Heart left ventricle (tissue), 11 donors: Measurements from ENCODE around the gene CDCA5. TPM values are rescaled to one million over a fixed set of nuclear protein-coding genes. Genes with fewer than 3 reads are reported as not detected.

Source experiments
- microRNA-seq, 4 donors: library from miRNA; unstranded; fragments of <30 nt; microRNA quantifications; one replicate each; pipeline versions ENCODE4 to v1.2.0, GENCODE V29; 2017 to 2020
- polyA plus RNA-seq, 2 donors: library from polyadenylated mRNA; stranded (reverse); fragments of 200-250 nt; gene quantifications; one replicate each; pipeline ENCODE4 v1.2.3, GENCODE V29; 2013
- total RNA-seq, 9 donors: library from RNA; depleted of rRNA in 2 of 9; stranded (reverse); fragments of >200 nt in 2 of 9; fragmentation: NEBNext Ultra II Directional in 3 of 9; extraction: Animal tissue kit (Norgen Biotek cat#: 25700) in 3 of 9; gene quantifications; one replicate each; pipeline versions ENCODE4 v1.1.0 to v1.2.4, GENCODE V29; 2016 to 2023
- donor health status: ischemic (EF 13 %, LVEDD 7.1; RV severe dilation, severe dysfunction).
- donor health status: healthy with polysubstance abuse.
- donor health status: DM: no; HTN: yes; CAD: no.
- donor health status: DM: no; HTN: no; CAD: no.
- donor health status: ischemic (EF 25% LVEDD 5.7; RV mildly dilated, moderate dysfunction).
- donor health status: healthy.
- donor health status: DM: yes; HTN: yes; CAD: no.
- donor health status: PGD.
- donor health status: nonischemic (EF 23%, LVEDD 6.1; RV moderate dilation, normal function).

Gene CDCA5
- total and polyA plus RNA-seq, 11 donors = 0.38 to 11.6 (median 0.81) TPM

Small RNA genes lying within 50 kb of the gene (microRNA-seq; reads per million reads assigned to microRNA genes)
- gene MIR6751 = 0 to 0.62 (median 0.10) reads per million in 4 donors

Other genes with a start within 250 kb of the CDCA5 start
- gene CDC42BPG, start 239.4 kb downstream of the CDCA5 start, total RNA-seq = under 1 TPM in 8 of 9 donors, not detected in 1; 0.12 to 0.50 (median 0.26) TPM
- under 1 TPM; 0.12 to 0.15 TPM for gene CDC42BPG, start 239.4 kb downstream of the CDCA5 start, polyA plus RNA-seq
- 100 to 1,000 TPM in 1 of 9 donors, 10 to 100 TPM in 8; 38.2 to 102 (median 58.2) TPM for gene EHD1, start 205.4 kb downstream of the CDCA5 start, total RNA-seq
- gene EHD1, start 205.4 kb downstream of the CDCA5 start, polyA plus RNA-seq = 10 to 100 TPM; 27.9 to 50.4 TPM
- 10 to 100 TPM; 11.4 to 38.5 (median 18.4) TPM for gene ATG2A, start 166.8 kb downstream of the CDCA5 start, total RNA-seq
- 10 to 100 TPM; 12.8 to 16.1 TPM for gene ATG2A, start 166.8 kb downstream of the CDCA5 start, polyA plus RNA-seq
- 10 to 100 TPM; 17.5 to 32.5 (median 22.3) TPM for gene PPP2R5B, start 159.4 kb downstream of the CDCA5 start, total RNA-seq
- gene PPP2R5B, start 159.4 kb downstream of the CDCA5 start, polyA plus RNA-seq = 10 to 100 TPM; 27.1 to 34.3 TPM
- under 1 TPM in 1 of 9 donors, not detected in 8; 0.48 TPM for gene GPHA2, start 148.1 kb downstream of the CDCA5 start, total RNA-seq
- not detected for gene GPHA2, start 148.1 kb downstream of the CDCA5 start, polyA plus RNA-seq
- not detected for gene MAJIN, start 111.9 kb downstream of the CDCA5 start, total RNA-seq
- gene MAJIN, start 111.9 kb downstream of the CDCA5 start, polyA plus RNA-seq = not detected
- 10 to 100 TPM in 1 of 9 donors, 1 to 10 TPM in 7, under 1 TPM in 1; 0.87 to 33.4 (median 1.5) TPM for gene BATF2, start 87.1 kb downstream of the CDCA5 start, total RNA-seq
- 1 to 10 TPM; 1.6 to 2.0 TPM for gene BATF2, start 87.1 kb downstream of the CDCA5 start, polyA plus RNA-seq
- 100 to 1,000 TPM in 7 of 9 donors, 10 to 100 TPM in 2; 90.3 to 241 (median 116) TPM for gene ARL2, start 69.9 kb downstream of the CDCA5 start, total RNA-seq
- 100 to 1,000 TPM; 126 to 158 TPM for gene ARL2, start 69.9 kb downstream of the CDCA5 start, polyA plus RNA-seq
- 10 to 100 TPM; 12.7 to 33.0 (median 17.9) TPM for gene SNX15, start 56.6 kb downstream of the CDCA5 start, total RNA-seq
- gene SNX15, start 56.6 kb downstream of the CDCA5 start, polyA plus RNA-seq = 10 to 100 TPM; 14.8 to 29.5 TPM
- gene SAC3D1, start 42.8 kb downstream of the CDCA5 start, total RNA-seq = 1 to 10 TPM; 4.3 to 9.1 (median 6.2) TPM
- gene SAC3D1, start 42.8 kb downstream of the CDCA5 start, polyA plus RNA-seq = 10 to 100 TPM in 1 of 2 donors, 1 to 10 TPM in 1; 4.8 to 14.6 TPM
- gene NAALADL1, start 25.5 kb downstream of the CDCA5 start, total RNA-seq = 1 to 10 TPM; 2.6 to 7.4 (median 3.4) TPM
- gene NAALADL1, start 25.5 kb downstream of the CDCA5 start, polyA plus RNA-seq = 1 to 10 TPM; 2.7 to 7.4 TPM
- 10 to 100 TPM; 19.6 to 42.8 (median 25.0) TPM for gene ZFPL1, start 182 bp upstream of the CDCA5 start, total RNA-seq
- 10 to 100 TPM; 28.1 to 44.4 TPM for gene ZFPL1, start 182 bp upstream of the CDCA5 start, polyA plus RNA-seq
- 100 to 1,000 TPM in 6 of 9 donors, 10 to 100 TPM in 3; 78.4 to 165 (median 106) TPM for gene VPS51, start 12.2 kb upstream of the CDCA5 start, total RNA-seq
- gene VPS51, start 12.2 kb upstream of the CDCA5 start, polyA plus RNA-seq = 10 to 100 TPM; 94.2 to 94.3 TPM
- gene TM7SF2, start 27.8 kb upstream of the CDCA5 start, total RNA-seq = 100 to 1,000 TPM in 3 of 9 donors, 10 to 100 TPM in 6; 25.1 to 752 (median 78.6) TPM
- gene TM7SF2, start 27.8 kb upstream of the CDCA5 start, polyA plus RNA-seq = 10 to 100 TPM; 17.6 to 59.9 TPM
- gene ZNHIT2, start 33.7 kb upstream of the CDCA5 start, total RNA-seq = 10 to 100 TPM in 1 of 9 donors, 1 to 10 TPM in 8; 5.5 to 14.3 (median 7.3) TPM
- 10 to 100 TPM; 12.4 to 15.5 TPM for gene ZNHIT2, start 33.7 kb upstream of the CDCA5 start, polyA plus RNA-seq
- 100 to 1,000 TPM; 388 to 652 (median 636) TPM for gene FAU, start 38.1 kb upstream of the CDCA5 start, total RNA-seq
- gene FAU, start 38.1 kb upstream of the CDCA5 start, polyA plus RNA-seq = 1,000 to 10,000 TPM in 1 of 2 donors, 100 to 1,000 TPM in 1; 973 to 1,119 TPM
- gene MRPL49, start 38.3 kb upstream of the CDCA5 start, total RNA-seq = 10 to 100 TPM; 33.1 to 66.6 (median 42.1) TPM
- gene MRPL49, start 38.3 kb upstream of the CDCA5 start, polyA plus RNA-seq = 10 to 100 TPM; 13.7 to 59.2 TPM
- 10 to 100 TPM; 21.7 to 65.8 (median 28.2) TPM for gene SYVN1, start 50.5 kb upstream of the CDCA5 start, total RNA-seq
- 10 to 100 TPM; 13.9 to 34.5 TPM for gene SYVN1, start 50.5 kb upstream of the CDCA5 start, polyA plus RNA-seq
- not detected for gene SPDYC, start 86.2 kb upstream of the CDCA5 start, total RNA-seq
- not detected for gene SPDYC, start 86.2 kb upstream of the CDCA5 start, polyA plus RNA-seq
- 100 to 1,000 TPM in 2 of 9 donors, 10 to 100 TPM in 7; 67.8 to 139 (median 86.1) TPM for gene CAPN1, start 97.9 kb upstream of the CDCA5 start, total RNA-seq
- 100 to 1,000 TPM in 1 of 2 donors, 10 to 100 TPM in 1; 69.6 to 114 TPM for gene CAPN1, start 97.9 kb upstream of the CDCA5 start, polyA plus RNA-seq
- gene POLA2, start 177.9 kb upstream of the CDCA5 start, total RNA-seq = 1 to 10 TPM; 3.2 to 9.0 (median 4.2) TPM
- gene POLA2, start 177.9 kb upstream of the CDCA5 start, polyA plus RNA-seq = 1 to 10 TPM; 4.3 to 6.7 TPM
- gene CDC42EP2, start 230.8 kb upstream of the CDCA5 start, total RNA-seq = 10 to 100 TPM in 4 of 9 donors, 1 to 10 TPM in 5; 3.3 to 25.0 (median 8.9) TPM
- 10 to 100 TPM; 10.3 to 16.3 TPM for gene CDC42EP2, start 230.8 kb upstream of the CDCA5 start, polyA plus RNA-seq
- 10 to 100 TPM; 41.0 to 55.4 (median 46.2) TPM for gene DPF2, start 249.8 kb upstream of the CDCA5 start, total RNA-seq
- gene DPF2, start 249.8 kb upstream of the CDCA5 start, polyA plus RNA-seq = 10 to 100 TPM; 22.9 to 35.1 TPM